Thyroid gland (tissue), 4 donors: Measurements from ENCODE around the gene KLC3. TPM values are rescaled to one million over a fixed set of nuclear protein-coding genes. Genes with fewer than 3 reads are reported as not detected.
"Not testable (repeated sequence)": the region's sequence is repeated elsewhere in the genome, so short reads cannot be mapped to it uniquely, and the experiment has no call there.

Experiments
- DNase-seq, 2 donors: peaks; one replicate each; pipeline ENCODE4 v3.0.0-alpha.2; 2019
- H3K27ac ChIP-seq, 3 donors: fragments of 200-600 bp; sonication (generic); 1 replicate in 2 of 3; 2 replicates in 1 of 3; pipeline ENCODE4 v1.5.1; 2016 to 2019; ENCODE audit warnings: mild to moderate bottlenecking in 1 of 3, moderate library complexity in 1 of 3
- H3K27me3 ChIP-seq: fragments of 200-600 bp; sonication (generic); one replicate; pipeline ENCODE4 v1.5.1; 2019
- H3K36me3 ChIP-seq, 2 donors: fragments of 200-600 bp; sonication (generic); one replicate each; pipeline ENCODE4 v1.5.1; 2016 to 2019
- H3K4me1 ChIP-seq, 2 donors: fragments of 200-600 bp; sonication (generic); one replicate each; pipeline ENCODE4 v1.5.1; 2017 to 2019
- H3K4me3 ChIP-seq, 3 donors: fragments of 200-600 bp; sonication (generic); replicated peaks in 1 of 3; 1 replicate in 2 of 3; 2 replicates in 1 of 3; pipeline ENCODE4 v1.5.1; 2016; ENCODE audit warnings: mild to moderate bottlenecking in 1 of 3
- H3K9me3 ChIP-seq: fragments of 200-600 bp; sonication (generic); one replicate; pipeline ENCODE4 v1.5.1; 2017
- CTCF ChIP-seq, 6 experiments: fragments of 200-600 bp in 3 of 6; fragments of 450-650 bp in 3 of 6; sonication (generic) in 3 of 6; IDR thresholded peaks; one replicate each; pipeline ENCODE4 v1.5.1; 2016 to 2019; ENCODE audit warnings: antibody characterized with exemption in 6 of 6, mild to moderate bottlenecking in 2 of 6, inconsistent platforms in 1 of 6, moderate library complexity in 1 of 6
- POLR2A ChIP-seq, 2 donors: fragments of 450-650 bp; IDR thresholded peaks; one replicate each; pipeline ENCODE4 v1.6.1; 2017; ENCODE audit warnings: antibody characterized with exemption in 2 of 2, mild to moderate bottlenecking in 2 of 2, moderate library complexity in 1 of 2
- WGBS, 2 donors: methylation state at CpG; one replicate each; pipeline ENCODE4 v1.1.5; 2017; 5-methylcytosine and 5-hydroxymethylcytosine counted together
- intact Hi-C: fragments of 100-400 bp; cut with DNase I; formaldehyde crosslinking; loops from one replicate; pipeline ENCODE4 v1.15.1; 2023
- total RNA-seq, 4 donors: library from RNA; depleted of rRNA; stranded (reverse); fragments of >200 nt; gene quantifications; one replicate each; pipeline ENCODE4 v1.2.3, GENCODE V29; 2016

KLC3 gene
- total RNA-seq, 4 donors from 2014 or later: 0.45 to 1.2 (median 0.83) TPM

GRCh38 chr19:45323671-45324081, 16.9 kb upstream of the KLC3 start:
- WGBS, 2 donors: 0 to 6% methylated on average over 6 to 28 of the region's 30 CpGs
- H3K27me3 ChIP-seq: no peaks in the 10 kb centered on the region
- peaks cover 0 to 6% of the 10 kb centered on the region in 2 donors for H3K4me1 ChIP-seq
- no peak for DNase-seq
- intact Hi-C loops: no loop called here
- H3K4me3 ChIP-seq: no peak overlapping the region
- H3K36me3 ChIP-seq: no peaks in the 10 kb centered on the region
- no peak overlapping the region for H3K27ac ChIP-seq
- no peaks in the 10 kb centered on the region for H3K9me3 ChIP-seq
- TF ChIP-seq CTCF (IDR thresholded peaks at IDR 0.05): no peak
- TF ChIP-seq POLR2A (IDR thresholded peaks at IDR 0.05): no peak

- no peak for DNase-seq
- Histone ChIP-seq H3K27me3 (no peaks in the 10 kb centered on the region), H3K4me3 (no peak overlapping the region), H3K36me3 (no peaks in the 10 kb centered on the region), H3K9me3 (no peaks in the 10 kb centered on the region), H3K4me1 (peaks cover 0 to 6% of the 10 kb centered on the region in 2 donors), H3K27ac (no peak overlapping the region)
- intact Hi-C loops: no loop called here
- 67 to 78% methylated on average over 11 of the region's 11 CpGs for WGBS, 2 donors
- TF ChIP-seq POLR2A (IDR thresholded peaks at IDR 0.05) (no peak), CTCF (IDR thresholded peaks at IDR 0.05) (no peak)
Observed at GRCh38 chr19:45324349-45324907, 16.1 kb upstream of the KLC3 start.

- H3K27ac ChIP-seq: no peak overlapping the region
- TF ChIP-seq CTCF (IDR thresholded peaks at IDR 0.05) (no peak), POLR2A (IDR thresholded peaks at IDR 0.05) (no peak)
- WGBS, 2 donors: 78 to 82% methylated on average over 13 of the region's 13 CpGs
Observed at GRCh38 chr19:45327404-45328143, 13.0 kb upstream of the KLC3 start.

GRCh38 chr19:45331411-45331810, 9.1 kb upstream of the KLC3 start:
- no peak for TF ChIP-seq POLR2A (IDR thresholded peaks at IDR 0.05)
- no peak for TF ChIP-seq CTCF (IDR thresholded peaks at IDR 0.05)
- Histone ChIP-seq H3K4me1 (no peaks in the 10 kb centered on the region), H3K4me3 (no peak overlapping the region), H3K36me3 (no peaks in the 10 kb centered on the region), H3K9me3 (no peaks in the 10 kb centered on the region), H3K27ac (no peak overlapping the region), H3K27me3 (no peaks in the 10 kb centered on the region)
- DNase-seq: no peak
- intact Hi-C loops: no loop called here
- WGBS, 2 donors: 73 to 81% methylated on average over 6 to 7 of the region's 7 CpGs

More at GRCh38 chr19:45327404-45328143, 13.0 kb upstream of the KLC3 start:
- Histone ChIP-seq H3K27me3 (no peaks in the 10 kb centered on the region), H3K36me3 (no peaks in the 10 kb centered on the region), H3K4me3 (no peak overlapping the region), H3K9me3 (no peaks in the 10 kb centered on the region), H3K4me1 (peaks cover 0 to 6% of the 10 kb centered on the region in 2 donors)
- DNase-seq: no peak
- intact Hi-C loops: no loop called here

- 83 to 84% methylated on average over 10 of the region's 10 CpGs for WGBS, 2 donors
- no peak for DNase-seq
- Histone ChIP-seq H3K4me3 (no peak overlapping the region), H3K4me1 (no peaks in the 10 kb centered on the region), H3K27me3 (no peaks in the 10 kb centered on the region), H3K9me3 (no peaks in the 10 kb centered on the region), H3K36me3 (no peaks in the 10 kb centered on the region), H3K27ac (no peak overlapping the region)
- TF ChIP-seq CTCF (IDR thresholded peaks at IDR 0.05) (no peak), POLR2A (IDR thresholded peaks at IDR 0.05) (no peak)
- intact Hi-C loops: no loop called here
Observed at GRCh38 chr19:45333609-45334303, 6.8 kb upstream of the KLC3 start.

GRCh38 chr19:45334881-45335280, 5.7 kb upstream of the KLC3 start:
- H3K27me3 ChIP-seq, H3K9me3 ChIP-seq, H3K4me1 ChIP-seq, H3K36me3 ChIP-seq, H3K27ac ChIP-seq, intact Hi-C loops, H3K4me3 ChIP-seq, DNase-seq: not testable (repeated sequence)
- WGBS, 2 donors: 92 to 95% methylated on average over 4 of the region's 4 CpGs
